H1 (cell line): ENCODE measurements around the gene PRSS8. TPM values are rescaled to one million over a fixed set of nuclear protein-coding genes. Genes with fewer than 3 reads are reported as not detected.

Experiments
- CTCF ChIA-PET: fragments of 300-600 bp; sonication (Branson Sonifier 250); formaldehyde crosslinking; loops from one replicate; lab custom pipeline; 2021; ENCODE audit not compliant: partially characterized antibody; lab: Charles Lee
- POLR2A ChIA-PET: fragments of 300-600 bp; sonication (Branson Sonifier 250); formaldehyde crosslinking; loops from one replicate; lab custom pipeline; 2021; ENCODE audit warnings: inconsistent platforms; ENCODE audit not compliant: partially characterized antibody; lab: Charles Lee
- DNase-seq, 2 experiments: peaks; one replicate each; pipeline versions ENCODE4 v3.0.0 to v3.0.0-alpha.2; 2010 to 2022; ENCODE audit warnings: low spot score in 2 of 2, low read depth in 1 of 2, mixed read lengths in 1 of 2
- FAIRE-seq: peaks from 2 replicates; lab custom pipeline; 2011; peaks lifted over from hg19 to GRCh38; lab: Jason Lieb, UNC
- H2AFZ ChIP-seq: 2 replicates; pipeline ENCODE4 v1.8.1; 2012; ENCODE audit warnings: low read length, inconsistent platforms
- H2AK5ac ChIP-seq: 2 replicates; pipeline ENCODE4 v1.6.1; 2013; ENCODE audit warnings: low read depth, low read length
- H2BK120ac ChIP-seq: replicated peaks from 2 replicates; pipeline ENCODE3; 2013; ENCODE audit warnings: low read depth, low read length, inconsistent platforms
- H2BK12ac ChIP-seq: 2 replicates; pipeline ENCODE4 v1.6.1; 2013; ENCODE audit warnings: low read depth, low read length
- H2BK15ac ChIP-seq: 2 replicates; pipeline ENCODE4 v1.6.1; 2013; ENCODE audit warnings: low read length
- H2BK20ac ChIP-seq: 2 replicates; pipeline ENCODE4 v1.6.1; 2013; ENCODE audit warnings: low read length
- H2BK5ac ChIP-seq: 2 replicates; pipeline ENCODE4 v1.6.1; 2013; ENCODE audit warnings: low read depth, low read length
- H3K14ac ChIP-seq: 2 replicates; pipeline ENCODE4 v1.6.1; 2013; ENCODE audit warnings: inconsistent platforms; ENCODE audit not compliant: insufficient read length
- H3K18ac ChIP-seq: 2 replicates; pipeline ENCODE4 v1.6.1; 2013; ENCODE audit warnings: low read length; ENCODE audit errors: extremely low read depth
- H3K23ac ChIP-seq: 2 replicates; pipeline ENCODE4 v1.6.1; 2013; ENCODE audit warnings: inconsistent platforms; ENCODE audit not compliant: insufficient read length
- H3K23me2 ChIP-seq: 2 replicates; pipeline ENCODE4 v1.6.1; 2013; ENCODE audit warnings: low read depth, low read length
- H3K27ac ChIP-seq: 2 replicates; pipeline ENCODE4 v1.6.1; 2011; ENCODE audit warnings: low read depth, low read length, inconsistent platforms
- H3K27me3 ChIP-seq, 4 experiments: replicated peaks in 1 of 4; 1 replicate in 1 of 4; 2 replicates in 3 of 4; pipeline versions ENCODE4 v1.6.1 to v1.8.1; 2011 to 2013; ENCODE audit warnings: low read length in 3 of 4, mild to moderate bottlenecking in 3 of 4, inconsistent platforms in 2 of 4, mixed read lengths in 2 of 4, moderate library complexity in 1 of 4; ENCODE audit not compliant: control insufficient read depth in 3 of 4, insufficient read depth in 3 of 4; ENCODE audit errors: extremely low read depth in 1 of 4
- H3K36me3 ChIP-seq, 4 experiments: 2 replicates each; pipeline versions ENCODE4 v1.6.1 to v1.8.1; 2011 to 2013; ENCODE audit warnings: mild to moderate bottlenecking in 4 of 4, low read length in 3 of 4, moderate library complexity in 2 of 4, control low read depth in 1 of 4, inconsistent platforms in 1 of 4; ENCODE audit not compliant: insufficient read depth in 4 of 4, control insufficient read depth in 2 of 4
- H3K4ac ChIP-seq: replicated peaks from 2 replicates; pipeline ENCODE3; 2013; ENCODE audit warnings: low read length, low read depth, mixed read lengths, inconsistent platforms; ENCODE audit not compliant: insufficient read length
- H3K4me1 ChIP-seq, 4 experiments: replicated peaks in 1 of 4; 1 replicate in 1 of 4; 2 replicates in 3 of 4; pipeline versions ENCODE4 v1.6.1 to v1.8.1; 2011 to 2013; ENCODE audit warnings: low read length in 3 of 4, inconsistent platforms in 2 of 4, mixed read lengths in 1 of 4; ENCODE audit not compliant: insufficient read depth in 4 of 4, control insufficient read depth in 3 of 4
- H3K4me2 ChIP-seq, 2 experiments: 2 replicates each; pipeline versions ENCODE4 v1.6.1 to v1.8.1; 2011 to 2013; ENCODE audit warnings: low read depth in 2 of 2, low read length in 2 of 2, control low read depth in 1 of 2, inconsistent platforms in 1 of 2, mild to moderate bottlenecking in 1 of 2; ENCODE audit not compliant: insufficient read depth in 1 of 2
- H3K4me3 ChIP-seq, 4 experiments: fragments of 200-600, 300-600 bp in 1 of 4; sonication (generic), shearing (Covaris generic), sonication (Bioruptor Twin) in 1 of 4; 2 replicates each; pipeline versions ENCODE4 v1.5.1 to v1.8.1; 2011 to 2016; ENCODE audit warnings: low read length in 4 of 4, low read depth in 3 of 4, control low read depth in 2 of 4, inconsistent platforms in 2 of 4, mild to moderate bottlenecking in 2 of 4, mixed read lengths in 1 of 4, moderate library complexity in 1 of 4; ENCODE audit not compliant: insufficient read depth in 2 of 4; ENCODE audit errors: extremely low read depth in 1 of 4
- H3K56ac ChIP-seq: replicated peaks from 2 replicates; pipeline ENCODE3; 2013; ENCODE audit warnings: low read depth, mild to moderate bottlenecking, mixed read lengths, low read length, inconsistent platforms; ENCODE audit not compliant: insufficient read length
- H3K79me1 ChIP-seq: 2 replicates; pipeline ENCODE4 v1.6.1; 2013; ENCODE audit warnings: low read depth, low read length, control low read depth
- H3K79me2 ChIP-seq, 2 experiments: 2 replicates each; pipeline versions ENCODE4 v1.6.1 to v1.8.1; 2012 to 2013; ENCODE audit warnings: low read length in 2 of 2, mild to moderate bottlenecking in 2 of 2, inconsistent platforms in 1 of 2; ENCODE audit not compliant: insufficient read depth in 2 of 2, control insufficient read depth in 1 of 2
- H3K9ac ChIP-seq, 4 experiments: replicated peaks in 1 of 4; 1 replicate in 1 of 4; 2 replicates in 3 of 4; pipeline versions ENCODE4 v1.6.1 to v1.8.1; 2011 to 2013; ENCODE audit warnings: low read depth in 3 of 4, low read length in 3 of 4, control low read depth in 2 of 4, mild to moderate bottlenecking in 2 of 4, moderate library complexity in 2 of 4, inconsistent platforms in 1 of 4; ENCODE audit errors: extremely low read depth in 1 of 4
- H3K9me3 ChIP-seq, 2 experiments: 2 replicates each; pipeline versions ENCODE4 v1.6.1 to v1.8.1; 2012 to 2013; ENCODE audit warnings: mild to moderate bottlenecking in 2 of 2, moderate library complexity in 2 of 2, control low read depth in 1 of 2, inconsistent platforms in 1 of 2, low read depth in 1 of 2, low read length in 1 of 2, mixed read lengths in 1 of 2; ENCODE audit not compliant: insufficient read depth in 2 of 2
- H4K20me1 ChIP-seq, 2 experiments: replicated peaks in 1 of 2; 2 replicates each; pipeline versions ENCODE3 to v1.8.1; 2011 to 2013; ENCODE audit warnings: inconsistent platforms in 2 of 2, low read length in 2 of 2, mild to moderate bottlenecking in 1 of 2; ENCODE audit not compliant: insufficient read depth in 2 of 2, control insufficient read depth in 1 of 2
- H4K5ac ChIP-seq: 2 replicates; pipeline ENCODE4 v1.6.1; 2013; ENCODE audit warnings: low read length, low read depth, mixed read lengths, inconsistent platforms; ENCODE audit not compliant: insufficient read length
- H4K8ac ChIP-seq: 2 replicates; pipeline ENCODE4 v1.8.0; 2013; ENCODE audit warnings: mild to moderate bottlenecking, moderate library complexity, low read length, inconsistent platforms; ENCODE audit not compliant: insufficient read depth; ENCODE audit errors: extremely low read depth
- H4K91ac ChIP-seq: replicated peaks from 2 replicates; pipeline ENCODE3; 2013; ENCODE audit warnings: low read length, mixed read lengths, inconsistent platforms; ENCODE audit not compliant: insufficient read length
- BCL11A ChIP-seq, 2 experiments: IDR thresholded peaks; one replicate each; pipeline ENCODE4 v1.6.1; 2011; ENCODE audit warnings: low read depth in 2 of 2, low read length in 2 of 2, mild to moderate bottlenecking in 2 of 2
- CEBPB ChIP-seq: IDR thresholded peaks from 2 replicates; pipeline ENCODE4 v1.6.1; 2012; ENCODE audit warnings: low read depth, low read length
- EP300 ChIP-seq, 2 experiments: IDR thresholded peaks; 1 replicate in 1 of 2; 2 replicates in 1 of 2; pipeline ENCODE4 v1.6.1; 2011 to 2012; ENCODE audit warnings: low read depth in 2 of 2, low read length in 2 of 2, mild to moderate bottlenecking in 2 of 2, borderline replicate concordance in 1 of 2, inconsistent platforms in 1 of 2, moderate library complexity in 1 of 2
- WGBS, 2 experiments: shearing (Covaris generic) in 1 of 2; methylation state at CpG; one replicate each; pipeline versions ENCODE4 v1.1.6 to v1.1.7; 2013 to 2015; ENCODE audit warnings: low lambda C conversion rate in 2 of 2, mixed read lengths in 2 of 2, inconsistent platforms in 1 of 2, low coverage in 1 of 2, missing lambda C conversion rate in 1 of 2; ENCODE audit not compliant: insufficient replicate concordance in 2 of 2, insufficient coverage in 1 of 2, insufficient read length in 1 of 2; ENCODE audit errors: extremely low coverage in 1 of 2, missing lambda C conversion rate in 1 of 2; 5-methylcytosine and 5-hydroxymethylcytosine counted together
- polyA plus RNA-seq, 7 experiments: library from polyadenylated mRNA; depleted of rRNA in 3 of 7; stranded (reverse) in 5 of 7; unstranded in 2 of 7; fragments of >200 nt in 5 of 7; fragments of 200-250 nt in 2 of 7; gene quantifications; 1 replicate in 5 of 7; 2 replicates in 1 of 7; 4 replicates in 1 of 7; pipeline versions ENCODE4 v1.2.1 to v1.2.3, GENCODE V29; 2011 to 2013; ENCODE audit warnings: missing spikeins in 2 of 7, mixed read lengths in 2 of 7
- total RNA-seq: library from RNA; stranded (reverse); fragmentation: NEBNext Ultra II Directional; extraction: Animal tissue kit (Norgen Biotek cat#: 25700); gene quantifications from 2 replicates; pipeline ENCODE4 v1.2.1, GENCODE V29; 2021
- TF ChIP-seq, protein P1 (sequence below): IDR thresholded peaks from 2 replicates; pipeline ENCODE4 v1.6.1; 2012; ENCODE audit warnings: low read length, inconsistent platforms

PRSS8 gene
- total and polyA plus RNA-seq, 2 of the 8 experiments (the other 6 are each of a cell fraction or from before 2014, with no cell fraction given): 87.7 to 273 TPM

DNA sequence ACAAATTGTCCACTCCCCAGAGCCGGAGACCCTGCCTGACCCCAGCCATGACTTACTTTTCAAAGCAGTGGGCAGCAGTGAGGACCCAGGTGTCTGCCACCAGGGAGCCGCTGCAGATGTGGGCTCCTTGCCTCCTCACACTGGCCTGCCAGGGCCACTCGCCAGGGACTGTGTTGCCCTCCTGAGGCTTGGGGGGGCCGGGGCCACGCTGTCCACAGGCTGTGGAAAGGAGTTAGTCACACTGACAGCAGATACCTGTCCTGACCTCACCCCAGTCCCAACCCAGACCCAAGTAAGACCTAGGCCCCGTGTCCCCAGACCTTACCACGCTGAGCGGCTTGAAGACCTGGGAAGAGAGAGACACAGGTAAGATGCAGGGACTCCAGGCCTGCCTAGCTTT is 48.0 kb downstream of the PRSS8 start:
- Histone ChIP-seq H3K23ac (no peak overlapping the region), H3K4me2 (no peak overlapping the region), H3K79me2 (peaks cover 0 to 2% of the 10 kb centered on the region in 2 experiments; a peak in 1 of 4 replicates), H3K4ac (no peak overlapping the region), H3K56ac (no peak overlapping the region), H2AFZ (no peak overlapping the region), H3K18ac (no peak overlapping the region), H4K91ac (no peak overlapping the region), H3K4me1 (no peaks in the 10 kb centered on the region), H2BK15ac (no peak overlapping the region), H2AK5ac (no peak overlapping the region), H3K36me3 (peaks cover 0 to 18% (median 6%) of the 10 kb centered on the region in 4 experiments; a peak in 5 of 8 replicates), H3K9me3 (no peaks in the 10 kb centered on the region), H3K27ac (no peak overlapping the region), H3K9ac (no peak overlapping the region), H2BK20ac (no peak overlapping the region), H3K79me1 (peaks cover 9% of the 10 kb centered on the region), H2BK5ac (no peak overlapping the region), H4K5ac (no peak overlapping the region), H4K20me1 (peaks cover 8 to 22% of the 10 kb centered on the region in 2 experiments), H4K8ac (no peak overlapping the region), H2BK120ac (no peak overlapping the region), H3K27me3 (no peaks in the 10 kb centered on the region), H2BK12ac (no peak overlapping the region), H3K14ac (no peak overlapping the region), H3K4me3 (no peak overlapping the region), H3K23me2 (no peaks in the 10 kb centered on the region)
- ChIA-PET POLR2A (interaction anchor here (1.1 to 1.9 kb wide), 4 partner anchors 10 to 97 kb away, joined by 3 to 6 read pairs (median 4); no protein-coding TSS in a partner anchor), CTCF (interaction anchor here (1.2 to 3.0 kb wide), 2 partner anchors 8 to 73 kb away, joined by 3 to 14 read pairs; no protein-coding TSS in a partner anchor)
- WGBS, 2 experiments: 88% methylated on average over 8 of the region's 8 CpGs; no CpG with 5 or more reads in 1 of the 2 experiments
- DNase-seq (no peak), FAIRE-seq (no peak)
- TF ChIP-seq CEBPB (no peak), EP300 (IDR thresholded peaks at IDR 0.05; ENCODE audit: borderline replicate concordance in 1 of 2, low read depth in 2 of 2, low read length in 2 of 2) (no peak), BCL11A (IDR thresholded peaks at IDR 0.05; ENCODE audit: low read depth in 2 of 2, low read length in 2 of 2) (no peak)
- TF ChIP-seq, protein P1, sequence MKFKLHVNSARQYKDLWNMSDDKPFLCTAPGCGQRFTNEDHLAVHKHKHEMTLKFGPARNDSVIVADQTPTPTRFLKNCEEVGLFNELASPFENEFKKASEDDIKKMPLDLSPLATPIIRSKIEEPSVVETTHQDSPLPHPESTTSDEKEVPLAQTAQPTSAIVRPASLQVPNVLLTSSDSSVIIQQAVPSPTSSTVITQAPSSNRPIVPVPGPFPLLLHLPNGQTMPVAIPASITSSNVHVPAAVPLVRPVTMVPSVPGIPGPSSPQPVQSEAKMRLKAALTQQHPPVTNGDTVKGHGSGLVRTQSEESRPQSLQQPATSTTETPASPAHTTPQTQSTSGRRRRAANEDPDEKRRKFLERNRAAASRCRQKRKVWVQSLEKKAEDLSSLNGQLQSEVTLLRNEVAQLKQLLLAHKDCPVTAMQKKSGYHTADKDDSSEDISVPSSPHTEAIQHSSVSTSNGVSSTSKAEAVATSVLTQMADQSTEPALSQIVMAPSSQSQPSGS: no peak
